ENCODE measurements around the gene HDAC9. TPM values are rescaled to one million over a fixed set of nuclear protein-coding genes. Genes with fewer than 3 reads are reported as not detected.

HDAC9 gene
- total and polyA plus RNA-seq, 7 donors, result 0.38 to 34.2 (median 16.8) TPM

GRCh38 chr7:18702071-18702829, 206.7 kb downstream of the HDAC9 start:
- Histone ChIP-seq H3K4me3 (no peak overlapping the region), H3K9me3 (no peaks in the 10 kb centered on the region), H3K4me1 (no peaks in the 10 kb centered on the region), H3K27me3 (ENCODE audit: insufficient read depth in 3 of 3, low read length in 2 of 3) (no peaks in the 10 kb centered on the region), H3K36me3 (ENCODE audit: insufficient read depth in 1 of 2, low read depth in 1 of 2) (no peaks in the 10 kb centered on the region), H3K27ac (no peak overlapping the region)
- TF ChIP-seq, protein P1, sequence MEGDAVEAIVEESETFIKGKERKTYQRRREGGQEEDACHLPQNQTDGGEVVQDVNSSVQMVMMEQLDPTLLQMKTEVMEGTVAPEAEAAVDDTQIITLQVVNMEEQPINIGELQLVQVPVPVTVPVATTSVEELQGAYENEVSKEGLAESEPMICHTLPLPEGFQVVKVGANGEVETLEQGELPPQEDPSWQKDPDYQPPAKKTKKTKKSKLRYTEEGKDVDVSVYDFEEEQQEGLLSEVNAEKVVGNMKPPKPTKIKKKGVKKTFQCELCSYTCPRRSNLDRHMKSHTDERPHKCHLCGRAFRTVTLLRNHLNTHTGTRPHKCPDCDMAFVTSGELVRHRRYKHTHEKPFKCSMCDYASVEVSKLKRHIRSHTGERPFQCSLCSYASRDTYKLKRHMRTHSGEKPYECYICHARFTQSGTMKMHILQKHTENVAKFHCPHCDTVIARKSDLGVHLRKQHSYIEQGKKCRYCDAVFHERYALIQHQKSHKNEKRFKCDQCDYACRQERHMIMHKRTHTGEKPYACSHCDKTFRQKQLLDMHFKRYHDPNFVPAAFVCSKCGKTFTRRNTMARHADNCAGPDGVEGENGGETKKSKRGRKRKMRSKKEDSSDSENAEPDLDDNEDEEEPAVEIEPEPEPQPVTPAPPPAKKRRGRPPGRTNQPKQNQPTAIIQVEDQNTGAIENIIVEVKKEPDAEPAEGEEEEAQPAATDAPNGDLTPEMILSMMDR (IDR thresholded peaks at IDR 0.05), result no peak
- no peak for DNase-seq
- intact Hi-C loops (cut with DNase I), result no loop called here
- 74 to 76% (median 74%) methylated on average over 17 of the region's 17 CpGs for WGBS, 3 donors
- no peak for ATAC-seq

- TF ChIP-seq, protein P1 (IDR thresholded peaks at IDR 0.05), result no peak
- DNase-seq (no peak), ATAC-seq (no peak)
- H3K27me3 ChIP-seq (ENCODE audit: insufficient read depth in 3 of 3, low read length in 2 of 3), result no peaks in the 10 kb centered on the region
- H3K4me3 ChIP-seq, result no peak overlapping the region
- no peaks in the 10 kb centered on the region for H3K36me3 ChIP-seq (ENCODE audit: insufficient read depth in 1 of 2, low read depth in 1 of 2)
- H3K9me3 ChIP-seq, result no peaks in the 10 kb centered on the region
- intact Hi-C loops (cut with DNase I), result no loop called here
- no peaks in the 10 kb centered on the region for H3K4me1 ChIP-seq
- no peak overlapping the region for H3K27ac ChIP-seq
These were observed 208.1 kb downstream of the HDAC9 start for GRCh38 chr7:18703685-18704084.

DNA sequence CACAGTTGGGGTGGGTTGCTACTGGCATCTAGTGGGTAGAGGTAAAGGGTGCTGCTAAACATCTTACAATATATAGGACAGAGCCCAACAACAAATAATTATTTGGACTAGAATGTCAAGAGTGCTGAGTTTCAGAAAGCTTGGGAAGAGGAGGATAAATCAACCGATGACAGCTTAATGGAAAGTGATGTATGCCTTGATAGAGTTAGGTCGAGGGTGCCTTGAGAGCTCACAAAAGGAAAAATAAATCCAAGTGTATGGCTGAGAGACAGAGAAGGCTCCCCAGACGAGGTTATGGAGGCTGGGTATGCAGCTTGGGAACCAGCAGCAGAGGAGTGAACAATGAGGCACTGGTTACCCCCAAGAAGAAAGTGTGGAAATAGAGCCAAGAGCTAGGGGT, 211.1 kb downstream of the HDAC9 start:
- WGBS, 3 donors, result 66% methylated on average over 3 of the region's 3 CpGs
- intact Hi-C loops (cut with DNase I), result no loop called here

GRCh38 chr7:18708204-18708603, 212.7 kb downstream of the HDAC9 start:
- Histone ChIP-seq H3K27me3 (ENCODE audit: insufficient read depth in 3 of 3, low read length in 2 of 3) (no peaks in the 10 kb centered on the region), H3K4me3 (no peak overlapping the region), H3K4me1 (no peaks in the 10 kb centered on the region), H3K27ac (no peak overlapping the region), H3K36me3 (ENCODE audit: insufficient read depth in 1 of 2, low read depth in 1 of 2) (no peaks in the 10 kb centered on the region), H3K9me3 (no peaks in the 10 kb centered on the region)
- WGBS, 3 donors, result 17 to 74% (median 41%) methylated on average over 1 of the region's 1 CpG
- ATAC-seq (no peak), DNase-seq (no peak)
- intact Hi-C loops (cut with DNase I), result no loop called here
- TF ChIP-seq, protein P1 (IDR thresholded peaks at IDR 0.05), result no peak

More for the DNA sequence above, 211.1 kb downstream of the HDAC9 start:
- Histone ChIP-seq H3K4me3 (no peak overlapping the region), H3K9me3 (no peaks in the 10 kb centered on the region), H3K27me3 (ENCODE audit: insufficient read depth in 3 of 3, low read length in 2 of 3) (no peaks in the 10 kb centered on the region), H3K27ac (no peak overlapping the region), H3K36me3 (ENCODE audit: insufficient read depth in 1 of 2, low read depth in 1 of 2) (no peaks in the 10 kb centered on the region), H3K4me1 (no peaks in the 10 kb centered on the region)
- ATAC-seq, result no peak
- TF ChIP-seq, protein P1 (IDR thresholded peaks at IDR 0.05), result no peak
- no peak for DNase-seq

DNA sequence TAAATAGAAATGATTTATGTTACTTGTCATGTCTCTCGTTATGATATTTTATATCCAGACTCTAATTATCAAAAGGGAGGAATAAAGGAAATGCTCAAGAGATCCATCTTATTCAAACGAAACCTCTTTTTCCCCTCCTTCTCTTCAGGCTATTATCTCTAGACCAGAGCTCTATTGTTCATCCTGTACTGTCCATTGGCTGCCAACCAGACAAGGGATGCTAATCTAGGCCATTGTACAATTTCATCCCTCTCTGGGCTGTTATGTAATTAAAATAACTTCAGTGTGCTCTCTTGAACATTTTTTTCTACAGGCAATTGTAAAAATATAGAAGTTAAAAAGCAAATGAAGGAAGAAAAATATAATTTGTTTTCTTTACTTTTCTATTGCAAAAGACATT, 220.4 kb downstream of the HDAC9 start:
- TF ChIP-seq, protein P1 (IDR thresholded peaks at IDR 0.05), result no peak
- H3K4me1 ChIP-seq, result no peaks in the 10 kb centered on the region
- H3K9me3 ChIP-seq, result no peaks in the 10 kb centered on the region
- H3K27me3 ChIP-seq (ENCODE audit: insufficient read depth in 3 of 3, low read length in 2 of 3), result no peaks in the 10 kb centered on the region
- 51 to 72% (median 66%) methylated on average over 2 of the region's 2 CpGs for WGBS, 3 donors
- H3K4me3 ChIP-seq, result no peak overlapping the region
- ATAC-seq (no peak), DNase-seq (no peak)
- H3K36me3 ChIP-seq (ENCODE audit: insufficient read depth in 1 of 2, low read depth in 1 of 2), result no peaks in the 10 kb centered on the region
- intact Hi-C loops (cut with DNase I), result no loop called here
- no peak overlapping the region for H3K27ac ChIP-seq
